Measurements from ENCODE around the gene ALG12. TPM values are rescaled to one million over a fixed set of nuclear protein-coding genes. Genes with fewer than 3 reads are reported as not detected.

Gene ALG12
- total and polyA plus RNA-seq, 2 donors (not counting 1 experiment from before 2014, with no cell fraction given), result 15.2 to 16.6 TPM

DNA sequence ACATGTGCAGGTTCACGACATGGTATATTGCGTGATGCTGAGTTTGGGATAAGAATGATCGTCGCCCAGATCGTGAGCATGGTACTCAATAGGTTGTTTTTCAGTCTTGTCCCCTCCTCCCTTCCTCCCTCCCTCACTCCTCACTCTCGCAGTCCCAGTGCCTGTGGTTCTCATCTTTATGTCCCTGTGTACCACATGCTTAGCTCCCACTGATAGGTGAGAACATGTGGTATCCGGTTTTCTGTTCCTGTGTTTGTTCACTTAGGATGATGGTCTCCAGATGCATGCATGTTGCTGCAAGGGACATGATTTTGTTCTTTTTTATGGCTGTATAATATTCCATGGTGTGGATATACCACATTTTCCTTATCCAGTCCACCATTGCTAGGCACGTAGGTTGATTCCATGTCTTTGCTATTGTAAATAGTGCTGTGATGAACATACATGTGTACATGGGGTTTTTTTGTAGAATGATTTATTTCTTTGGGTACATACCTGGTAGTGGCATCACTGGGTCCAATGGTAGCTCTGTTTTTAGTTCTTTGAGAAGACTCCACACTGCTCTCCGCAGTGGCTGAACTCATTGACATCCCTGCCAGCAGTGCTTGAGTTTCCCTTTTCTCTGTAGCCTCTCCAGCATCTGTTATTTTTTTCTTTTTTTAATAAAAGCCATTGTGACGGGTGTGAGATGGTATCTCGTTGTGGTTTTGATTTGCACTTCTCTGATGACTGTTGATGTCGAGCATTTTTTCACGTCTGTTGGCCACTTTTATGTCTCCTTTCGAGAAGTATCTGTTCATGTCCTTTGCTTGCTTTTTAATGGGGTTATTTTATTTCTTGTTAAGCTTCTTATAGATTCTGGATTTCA, 48.2 kb downstream of the ALG12 start:
- Histone ChIP-seq H3K4me3 (ENCODE audit: control extremely low read depth in 1 of 5, extremely low read depth in 1 of 5, insufficient read depth in 1 of 5, low read depth in 2 of 5, low read length in 4 of 5) (no peak overlapping the region), H4K20me1 (ENCODE audit: control insufficient read depth, insufficient read depth, low read length, poor library complexity, severe bottlenecking) (peaks cover 40% of the 10 kb centered on the region), H3K9me3 (ENCODE audit: control extremely low read depth in 1 of 3, control insufficient read depth in 2 of 3, insufficient read depth in 1 of 3, low read length in 2 of 3) (peaks cover 0 to 32% (median 22%) of the 10 kb centered on the region in 3 donors), H3K4me2 (replicated peaks; ENCODE audit: low read depth, low read length, poor library complexity, severe bottlenecking) (no peak overlapping the region), H3K36me3 (replicated peaks in 1 of 2; ENCODE audit: control extremely low read depth in 1 of 2, control insufficient read depth in 1 of 2, extremely low read depth in 1 of 2, insufficient read depth in 2 of 2, low read length in 1 of 2) (no peaks in the 10 kb centered on the region), H3K27me3 (replicated peaks in 1 of 4; ENCODE audit: control extremely low read depth in 1 of 4, control insufficient read depth in 3 of 4, insufficient read depth in 4 of 4, low read length in 3 of 4) (no peaks in the 10 kb centered on the region), H3K9ac (ENCODE audit: low read length) (no peak overlapping the region), H3K27ac (ENCODE audit: low read length in 2 of 2) (no peak overlapping the region), H3K79me2 (ENCODE audit: control insufficient read depth, insufficient read depth, low read length) (peaks cover 96% of the 10 kb centered on the region), H3K4me1 (ENCODE audit: control insufficient read depth in 2 of 2, insufficient read depth in 2 of 2, low read length in 2 of 2) (no peaks in the 10 kb centered on the region), H2AFZ (ENCODE audit: insufficient read depth, low read depth, low read length, poor library complexity, severe bottlenecking) (no peak overlapping the region)
- Mint-ChIP-seq H3K27ac (no peak overlapping the region), H3K27me3 (no peaks in the 10 kb centered on the region), H3K9me3 (ENCODE audit: insufficient read depth) (peaks cover 20% of the 10 kb centered on the region), H3K4me1 (peaks cover 10% of the 10 kb centered on the region), H3K4me3 (no peak overlapping the region)
- 94% methylated on average over 8 of the region's 14 CpGs for WGBS (ENCODE audit: insufficient coverage)
- POLR2A ChIA-PET, result interaction anchor here (0.7 kb wide), 2 partner anchors 11 to 180 kb away, joined by 3 to 11 read pairs; no protein-coding TSS in a partner anchor
- no peak for ATAC-seq (ENCODE audit: low read depth)
- intact Hi-C loops (cut with micrococcal nuclease), result no loop called here
- DNase-seq, result no peak
- CTCF ChIA-PET, result interaction anchor here (0.6 kb wide), 1 partner anchor 117 kb away, joined by 3 read pairs; no protein-coding TSS in a partner anchor
- TF ChIP-seq EZH2 (IDR thresholded peaks at IDR 0.05; ENCODE audit: borderline replicate concordance, insufficient read depth, low read depth, low read length, poor library complexity, severe bottlenecking), result no peak
- TF ChIP-seq, protein P1, sequence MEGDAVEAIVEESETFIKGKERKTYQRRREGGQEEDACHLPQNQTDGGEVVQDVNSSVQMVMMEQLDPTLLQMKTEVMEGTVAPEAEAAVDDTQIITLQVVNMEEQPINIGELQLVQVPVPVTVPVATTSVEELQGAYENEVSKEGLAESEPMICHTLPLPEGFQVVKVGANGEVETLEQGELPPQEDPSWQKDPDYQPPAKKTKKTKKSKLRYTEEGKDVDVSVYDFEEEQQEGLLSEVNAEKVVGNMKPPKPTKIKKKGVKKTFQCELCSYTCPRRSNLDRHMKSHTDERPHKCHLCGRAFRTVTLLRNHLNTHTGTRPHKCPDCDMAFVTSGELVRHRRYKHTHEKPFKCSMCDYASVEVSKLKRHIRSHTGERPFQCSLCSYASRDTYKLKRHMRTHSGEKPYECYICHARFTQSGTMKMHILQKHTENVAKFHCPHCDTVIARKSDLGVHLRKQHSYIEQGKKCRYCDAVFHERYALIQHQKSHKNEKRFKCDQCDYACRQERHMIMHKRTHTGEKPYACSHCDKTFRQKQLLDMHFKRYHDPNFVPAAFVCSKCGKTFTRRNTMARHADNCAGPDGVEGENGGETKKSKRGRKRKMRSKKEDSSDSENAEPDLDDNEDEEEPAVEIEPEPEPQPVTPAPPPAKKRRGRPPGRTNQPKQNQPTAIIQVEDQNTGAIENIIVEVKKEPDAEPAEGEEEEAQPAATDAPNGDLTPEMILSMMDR (IDR thresholded peaks at IDR 0.05), result no peak

Data from B cell (primary cell).